ENCODE measurements around the gene CLDN6. TPM values are rescaled to one million over a fixed set of nuclear protein-coding genes. Genes with fewer than 3 reads are reported as not detected.

Gene CLDN6
- total and polyA plus RNA-seq, 2 of the 13 experiments (the other 11 are each of a cell fraction or from before 2014, with no cell fraction given), result 5.9 to 7.6 TPM

- TF ChIP-seq ZNF891 (CRISPR knock-in tag; IDR thresholded peaks at IDR 0.05) (peak; percentile 85), MEIS2 (CRISPR knock-in tag; IDR thresholded peaks at IDR 0.05) (no peak), ZBTB10 (CRISPR knock-in tag; IDR thresholded peaks at IDR 0.05; ENCODE audit: borderline replicate concordance) (peak; percentile 58; the same call in 1 of the 2 replicates), HOMEZ (CRISPR knock-in tag; IDR thresholded peaks at IDR 0.05; ENCODE audit: low read depth) (no peak), CEBPZ (IDR thresholded peaks at IDR 0.05; ENCODE audit: low read length) (no peak), CERS6 (CRISPR knock-in tag; IDR thresholded peaks at IDR 0.05) (no peak), ELK4 (CRISPR knock-in tag; IDR thresholded peaks at IDR 0.05; ENCODE audit: borderline replicate concordance) (no peak), EHMT2 (IDR thresholded peaks at IDR 0.05; ENCODE audit: borderline replicate concordance, low read depth, low read length) (no peak), FOXM1 (CRISPR knock-in tag; IDR thresholded peaks at IDR 0.05) (no peak), ASH2L (IDR thresholded peaks at IDR 0.05; ENCODE audit: insufficient read length, low read depth, low read length) (peak; percentile 54), ZNF563 (CRISPR knock-in tag; IDR thresholded peaks at IDR 0.05) (peak; percentile 88), ZNF251 (CRISPR knock-in tag; IDR thresholded peaks at IDR 0.05) (no peak), CREB1 (IDR thresholded peaks at IDR 0.05) (peak; percentile 86), CREB1 (CRISPR knock-in tag; IDR thresholded peaks at IDR 0.05) (peak; percentile 94), PTBP1 (IDR thresholded peaks at IDR 0.05; ENCODE audit: low read depth, low read length, poor library complexity, severe bottlenecking) (peak; percentile 90), ZNF746 (CRISPR knock-in tag; IDR thresholded peaks at IDR 0.05) (no peak), ZNF282 (IDR thresholded peaks at IDR 0.05; ENCODE audit: partially characterized antibody) (no peak), NR3C1 (CRISPR knock-in tag; IDR thresholded peaks at IDR 0.05) (no peak), PHF21A (CRISPR knock-in tag; IDR thresholded peaks at IDR 0.05) (no peak), HOXA7 (CRISPR knock-in tag; IDR thresholded peaks at IDR 0.05) (no peak)
Measured at GRCh38 chr16:3023669-3024478, 5.9 kb upstream of the CLDN6 start, which contains the start of the genes HCFC1R1 and THOC6 (continued).
